NB4 (cell line): ENCODE measurements around the gene COX5B.
"Not testable (repeated sequence)": the region's sequence is repeated elsewhere in the genome, so short reads cannot be mapped to it uniquely, and the experiment has no call there.

ENCODE experiments used
- MYC ChIP-seq: IDR thresholded peaks from 2 replicates; pipeline ENCODE4 v1.6.1; 2011; ENCODE audit warnings: low read depth, low read length
- POLR2A ChIP-seq: IDR thresholded peaks from 2 replicates; pipeline ENCODE4 v1.6.1; 2011; ENCODE audit warnings: mild to moderate bottlenecking; ENCODE audit not compliant: insufficient read length; ENCODE audit errors: extremely low read depth
- TF ChIP-seq, protein P1 (sequence below): IDR thresholded peaks from one replicate; pipeline ENCODE4 v1.5.1; 2012; ENCODE audit warnings: low read depth, low read length
- TF ChIP-seq, protein P2 (sequence below): IDR thresholded peaks from 2 replicates; pipeline ENCODE4 v1.6.1; 2011; ENCODE audit warnings: low read depth, low read length

DNA sequence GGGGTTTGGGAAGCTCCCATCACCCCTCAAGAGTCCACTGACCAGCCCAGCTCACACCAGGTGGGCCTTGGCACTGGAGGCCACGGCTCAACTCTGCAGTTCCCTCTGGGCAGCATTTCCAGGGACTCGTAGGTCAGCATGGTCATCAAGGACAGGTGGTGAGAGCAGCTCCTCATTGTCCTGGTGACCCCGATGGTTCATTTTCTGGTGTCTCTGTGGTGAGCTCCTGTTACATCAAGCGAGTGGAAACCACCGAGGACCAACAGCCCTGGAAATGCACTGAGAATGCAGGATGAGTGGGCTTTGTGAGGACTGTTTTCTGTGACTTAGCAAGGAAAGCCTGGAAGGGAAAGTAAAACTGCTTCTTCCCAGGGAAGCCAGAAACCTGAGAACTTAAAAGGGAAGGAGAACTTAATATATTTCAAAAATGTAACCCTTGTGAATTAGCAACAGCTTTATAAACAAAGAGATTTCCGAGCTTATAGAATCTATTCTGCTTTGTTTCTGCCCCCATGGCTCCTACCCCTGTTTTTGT, 26.8 kb downstream of the COX5B start:
- TF ChIP-seq, protein P1, sequence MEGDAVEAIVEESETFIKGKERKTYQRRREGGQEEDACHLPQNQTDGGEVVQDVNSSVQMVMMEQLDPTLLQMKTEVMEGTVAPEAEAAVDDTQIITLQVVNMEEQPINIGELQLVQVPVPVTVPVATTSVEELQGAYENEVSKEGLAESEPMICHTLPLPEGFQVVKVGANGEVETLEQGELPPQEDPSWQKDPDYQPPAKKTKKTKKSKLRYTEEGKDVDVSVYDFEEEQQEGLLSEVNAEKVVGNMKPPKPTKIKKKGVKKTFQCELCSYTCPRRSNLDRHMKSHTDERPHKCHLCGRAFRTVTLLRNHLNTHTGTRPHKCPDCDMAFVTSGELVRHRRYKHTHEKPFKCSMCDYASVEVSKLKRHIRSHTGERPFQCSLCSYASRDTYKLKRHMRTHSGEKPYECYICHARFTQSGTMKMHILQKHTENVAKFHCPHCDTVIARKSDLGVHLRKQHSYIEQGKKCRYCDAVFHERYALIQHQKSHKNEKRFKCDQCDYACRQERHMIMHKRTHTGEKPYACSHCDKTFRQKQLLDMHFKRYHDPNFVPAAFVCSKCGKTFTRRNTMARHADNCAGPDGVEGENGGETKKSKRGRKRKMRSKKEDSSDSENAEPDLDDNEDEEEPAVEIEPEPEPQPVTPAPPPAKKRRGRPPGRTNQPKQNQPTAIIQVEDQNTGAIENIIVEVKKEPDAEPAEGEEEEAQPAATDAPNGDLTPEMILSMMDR = not testable (repeated sequence)
- TF ChIP-seq, protein P2, sequence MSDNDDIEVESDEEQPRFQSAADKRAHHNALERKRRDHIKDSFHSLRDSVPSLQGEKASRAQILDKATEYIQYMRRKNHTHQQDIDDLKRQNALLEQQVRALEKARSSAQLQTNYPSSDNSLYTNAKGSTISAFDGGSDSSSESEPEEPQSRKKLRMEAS = not testable (repeated sequence)
- TF ChIP-seq POLR2A, MYC: not testable (repeated sequence)
